ENCODE measurements around the gene CTDSPL.

Gene CTDSPL

GRCh38 chr3:38000965-38001455 is 139.3 kb downstream of the CTDSPL start:
- H3K4me3 ChIP-seq (replicated peaks; ENCODE audit: low read depth, low read length), result no peak overlapping the region
- TF ChIP-seq CTCF (IDR thresholded peaks at IDR 0.05; ENCODE audit: low read depth, low read length, missing control alignments), result no peak
- no peak for DNase-seq (ENCODE audit: extremely low read depth, low read depth)

GRCh38 chr3:38001456-38002081 is 139.9 kb downstream of the CTDSPL start:
- no peak overlapping the region for H3K4me3 ChIP-seq (replicated peaks; ENCODE audit: low read depth, low read length)
- TF ChIP-seq CTCF (IDR thresholded peaks at IDR 0.05; ENCODE audit: low read depth, low read length, missing control alignments), result peak; percentile 21
- DNase-seq (ENCODE audit: extremely low read depth, low read depth), result no peak

- no peak for DNase-seq (ENCODE audit: extremely low read depth, low read depth)
- TF ChIP-seq CTCF (IDR thresholded peaks at IDR 0.05; ENCODE audit: low read depth, low read length, missing control alignments), result no peak
- no peak overlapping the region for H3K4me3 ChIP-seq (replicated peaks; ENCODE audit: low read depth, low read length)
Observed at GRCh38 chr3:38002291-38002876, 140.7 kb downstream of the CTDSPL start.

GRCh38 chr3:38002940-38003339 is 141.3 kb downstream of the CTDSPL start:
- no peak for DNase-seq (ENCODE audit: extremely low read depth, low read depth)
- no peak for TF ChIP-seq CTCF (IDR thresholded peaks at IDR 0.05; ENCODE audit: low read depth, low read length, missing control alignments)
- H3K4me3 ChIP-seq (replicated peaks; ENCODE audit: low read depth, low read length), result no peak overlapping the region

- DNase-seq (ENCODE audit: extremely low read depth, low read depth), result no peak
- peak; percentile 80 for TF ChIP-seq CTCF (IDR thresholded peaks at IDR 0.05; ENCODE audit: low read depth, low read length, missing control alignments)
- H3K4me3 ChIP-seq (replicated peaks; ENCODE audit: low read depth, low read length), result no peak overlapping the region
Observed at GRCh38 chr3:38003371-38003816, 141.7 kb downstream of the CTDSPL start.

GRCh38 chr3:38003817-38004414 is 142.2 kb downstream of the CTDSPL start:
- no peak for TF ChIP-seq CTCF (IDR thresholded peaks at IDR 0.05; ENCODE audit: low read depth, low read length, missing control alignments)
- H3K4me3 ChIP-seq (replicated peaks; ENCODE audit: low read depth, low read length), result no peak overlapping the region
- no peak for DNase-seq (ENCODE audit: extremely low read depth, low read depth)

Measured in HFF-Myc (cell line).